Endothelial cell of umbilical vein (primary cell): ENCODE results near the gene SS18. TPM values are rescaled to one million over a fixed set of nuclear protein-coding genes. Genes with fewer than 3 reads are reported as not detected.

Experiments
- BruUV-seq: library from RNA; stranded (reverse); fragments of 400-500 nt; replicated peaks from 2 replicates; lab custom pipeline; 2021; lab: Mats Ljungman, UMichigan
- CTCF ChIA-PET: fragments of 300-600, 350-600 bp; sonication (Branson Sonifier 250); formaldehyde crosslinking; loops from one replicate; lab custom pipeline; 2021; ENCODE audit warnings: antibody characterized with exemption, inconsistent platforms; lab: Charles Lee
- POLR2A ChIA-PET: fragments of 300-600, 350-600 bp; sonication (Branson Sonifier 250); formaldehyde crosslinking; loops from one replicate; lab custom pipeline; 2021; ENCODE audit warnings: antibody characterized with exemption, inconsistent platforms; lab: Charles Lee
- DNase-seq: peaks from one replicate; pipeline ENCODE4 v3.0.0-alpha.2; 2011; ENCODE audit warnings: low read depth, low spot score
- FAIRE-seq: peaks from 2 replicates; lab custom pipeline; 2011; peaks lifted over from hg19 to GRCh38; lab: Jason Lieb, UNC
- H2AFZ ChIP-seq: 2 replicates; pipeline ENCODE4 v1.6.0; 2012; ENCODE audit warnings: low read depth, low read length, control low read depth, inconsistent platforms
- H3K27ac ChIP-seq: 2 replicates; pipeline ENCODE4 v1.5.1; 2011; ENCODE audit warnings: low read depth, mild to moderate bottlenecking, control low read depth, low read length, moderate library complexity; ENCODE audit not compliant: insufficient read depth
- H3K27me3 ChIP-seq, 2 experiments: 2 replicates each; pipeline versions ENCODE4 v1.6.0 to v1.6.1; 2011; ENCODE audit warnings: low read length in 2 of 2, mixed read lengths in 1 of 2; ENCODE audit not compliant: control insufficient read depth in 2 of 2, insufficient read depth in 2 of 2
- H3K36me3 ChIP-seq, 2 experiments: 2 replicates in 1 of 2; 3 replicates in 1 of 2; pipeline ENCODE4 v1.5.1; 2011; ENCODE audit warnings: low read length in 2 of 2, mild to moderate bottlenecking in 1 of 2, moderate library complexity in 1 of 2; ENCODE audit not compliant: control insufficient read depth in 2 of 2, insufficient read depth in 2 of 2; ENCODE audit errors: extremely low read depth in 1 of 2
- H3K4me1 ChIP-seq: 3 replicates; pipeline ENCODE4 v1.5.1; 2011; ENCODE audit warnings: mild to moderate bottlenecking, low read length; ENCODE audit not compliant: control insufficient read depth, insufficient read depth; ENCODE audit errors: extremely low read depth
- H3K4me2 ChIP-seq: 2 replicates; pipeline ENCODE4 v1.6.1; 2011; ENCODE audit warnings: low read length, control low read depth, mixed read lengths; ENCODE audit not compliant: insufficient read depth
- H3K4me3 ChIP-seq, 3 experiments: fragments of 200-600 bp in 1 of 3; sonication (generic), shearing (Covaris generic) in 1 of 3; replicated peaks in 1 of 3; 2 replicates each; pipeline ENCODE4 v1.5.1; 2011 to 2016; ENCODE audit warnings: control low read depth in 3 of 3, low read length in 3 of 3, mild to moderate bottlenecking in 2 of 3, inconsistent platforms in 1 of 3, low read depth in 1 of 3, moderate library complexity in 1 of 3; ENCODE audit not compliant: insufficient read depth in 1 of 3
- H3K79me2 ChIP-seq: 2 replicates; pipeline ENCODE4 v1.6.0; 2012; ENCODE audit warnings: low read length, inconsistent platforms; ENCODE audit not compliant: control insufficient read depth, insufficient read depth
- H3K9ac ChIP-seq: replicated peaks from 2 replicates; pipeline ENCODE3; 2011; ENCODE audit warnings: low read length, control low read depth; ENCODE audit not compliant: insufficient read depth; ENCODE audit errors: extremely low read depth
- H3K9me1 ChIP-seq: replicated peaks from 3 replicates; pipeline ENCODE4 v1.6.0; 2011; ENCODE audit warnings: mild to moderate bottlenecking, low read length; ENCODE audit not compliant: control insufficient read depth, insufficient read depth; ENCODE audit errors: extremely low read depth
- H3K9me3 ChIP-seq: replicated peaks from 2 replicates; pipeline ENCODE4 v1.5.1; 2012; ENCODE audit warnings: low read length, inconsistent platforms; ENCODE audit not compliant: control insufficient read depth, insufficient read depth
- H4K20me1 ChIP-seq: replicated peaks from 2 replicates; pipeline ENCODE3; 2011; ENCODE audit warnings: mild to moderate bottlenecking, low read length; ENCODE audit not compliant: control insufficient read depth, insufficient read depth; ENCODE audit errors: extremely low read depth
- CTCF ChIP-seq, 2 donors: IDR thresholded peaks; 1 replicate in 1 of 2; 2 replicates in 1 of 2; pipeline ENCODE4 v1.5.1; 2011; ENCODE audit warnings: low read length in 2 of 2, mild to moderate bottlenecking in 2 of 2, moderate library complexity in 2 of 2, control low read depth in 1 of 2, inconsistent platforms in 1 of 2, low read depth in 1 of 2; ENCODE audit not compliant: insufficient read depth in 1 of 2; ENCODE audit errors: extremely low read depth in 1 of 2
- EZH2 ChIP-seq: IDR thresholded peaks from 2 replicates; pipeline ENCODE4 v1.6.1; 2012; ENCODE audit warnings: borderline replicate concordance, low read depth, mild to moderate bottlenecking, moderate library complexity, low read length, inconsistent platforms; ENCODE audit not compliant: severe bottlenecking
- FOS ChIP-seq: IDR thresholded peaks from 2 replicates; pipeline ENCODE4 v1.6.1; 2011; ENCODE audit warnings: mild to moderate bottlenecking, low read length, moderate library complexity, borderline replicate concordance; ENCODE audit not compliant: insufficient read depth
- GATA2 ChIP-seq: IDR thresholded peaks from 2 replicates; pipeline ENCODE4 v1.7.0; 2011; ENCODE audit warnings: low read depth, mild to moderate bottlenecking, moderate library complexity, mixed read lengths, low read length; ENCODE audit not compliant: insufficient read length, insufficient read depth
- JUN ChIP-seq: IDR thresholded peaks from 2 replicates; pipeline ENCODE4 v1.6.1; 2011; ENCODE audit warnings: borderline replicate concordance, low read depth; ENCODE audit not compliant: insufficient read length, insufficient read depth
- MAX ChIP-seq: IDR thresholded peaks from 2 replicates; pipeline ENCODE4 v1.6.1; 2011; ENCODE audit not compliant: insufficient read depth, insufficient read length
- MYC ChIP-seq: IDR thresholded peaks from one replicate; pipeline ENCODE4 v1.6.1; 2011; ENCODE audit warnings: mild to moderate bottlenecking, low read depth, low read length
- POLR2A ChIP-seq: IDR thresholded peaks from 2 replicates; pipeline ENCODE4 v1.6.1; 2012; ENCODE audit warnings: low read depth, mild to moderate bottlenecking, control low read depth, low read length
- POLR2AphosphoS5 ChIP-seq: IDR thresholded peaks from 2 replicates; pipeline ENCODE4 v1.6.1; 2012; ENCODE audit warnings: low read depth, mild to moderate bottlenecking, control low read depth, low read length, moderate library complexity; ENCODE audit not compliant: insufficient read depth
- dilution Hi-C: fragments of 300-500 bp; cut with MboI; formaldehyde crosslinking; loops from one replicate; pipeline ENCODE4 v1.15.0; 2019; ENCODE audit warnings: low sequenced_read_pairs; ENCODE audit not compliant: extremely low pct_ligation_motif_present
- intact Hi-C: fragments of 100-400 bp; cut with micrococcal nuclease; formaldehyde crosslinking; loops from one replicate; pipeline ENCODE4 v1.10.0; 2022
- polyA plus RNA-seq, 4 experiments: library from polyadenylated mRNA; depleted of rRNA in 3 of 4; stranded (reverse) in 3 of 4; unstranded in 1 of 4; fragments of >200 nt; gene quantifications; 2 replicates each; pipeline versions ENCODE4 v1.2.1 to v1.2.3, GENCODE V29; 2011 to 2012; ENCODE audit warnings: missing spikeins in 1 of 4
- total RNA-seq: library from RNA; stranded (reverse); gene quantifications from 2 replicates; pipeline ENCODE4 v1.2.3, GENCODE V29; 2021

Gene SS18
- total and polyA plus RNA-seq, 2 donors (not counting 3 experiments of a cell fraction or from before 2014, with no cell fraction given), result 68.4 to 204 TPM

GRCh38 chr18:26005950-26006349, 84.5 kb downstream of the SS18 start:
- FAIRE-seq, result no peak
- POLR2A ChIA-PET, result interaction anchor here (0.6 kb wide), 1 partner anchor 272 kb away, joined by 4 read pairs; no protein-coding TSS in a partner anchor

More at GRCh38 chr18:26005950-26006349, 84.5 kb downstream of the SS18 start:
- Histone ChIP-seq H3K4me3 (no peak overlapping the region), H3K4me1 (peaks cover 6% of the 10 kb centered on the region), H4K20me1 (no peaks in the 10 kb centered on the region), H3K4me2 (no peak overlapping the region), H3K9me1 (no peaks in the 10 kb centered on the region), H3K79me2 (no peaks in the 10 kb centered on the region), H3K9ac (no peak overlapping the region), H3K9me3 (no peaks in the 10 kb centered on the region), H3K27me3 (no peaks in the 10 kb centered on the region), H3K36me3 (no peaks in the 10 kb centered on the region), H3K27ac (no peak overlapping the region), H2AFZ (no peak overlapping the region)
- no peak for TF ChIP-seq POLR2AphosphoS5
- no peak for TF ChIP-seq JUN
- no peak for TF ChIP-seq CTCF (IDR thresholded peaks at IDR 0.05; ENCODE audit: extremely low read depth in 1 of 2, insufficient read depth in 1 of 2, low read depth in 1 of 2, low read length in 2 of 2)
- no peak for TF ChIP-seq MYC
- no peak for TF ChIP-seq MAX
- TF ChIP-seq FOS, result no peak
- no peak for TF ChIP-seq EZH2
- TF ChIP-seq GATA2, result no peak
- no peak for TF ChIP-seq POLR2A
- intact Hi-C loops (no loop called here), dilution Hi-C loops (no loop called here)
- DNase-seq, result no peak
- BruUV-seq, result no TSS peak
- CTCF ChIA-PET, result interaction anchor here (1.2 kb wide), 1 partner anchor 11 kb away, joined by 3 read pairs; no protein-coding TSS in a partner anchor
